ENCODE results near the gene ADISSP. TPM values are rescaled to one million over a fixed set of nuclear protein-coding genes. Genes with fewer than 3 reads are reported as not detected.
"Not testable (repeated sequence)": the region's sequence is repeated elsewhere in the genome, so short reads cannot be mapped to it uniquely, and the experiment has no call there.

Gene ADISSP
- total and polyA plus RNA-seq, 8 donors: 19.4 to 37.3 (median 29.4) TPM

- TF ChIP-seq, protein P1, sequence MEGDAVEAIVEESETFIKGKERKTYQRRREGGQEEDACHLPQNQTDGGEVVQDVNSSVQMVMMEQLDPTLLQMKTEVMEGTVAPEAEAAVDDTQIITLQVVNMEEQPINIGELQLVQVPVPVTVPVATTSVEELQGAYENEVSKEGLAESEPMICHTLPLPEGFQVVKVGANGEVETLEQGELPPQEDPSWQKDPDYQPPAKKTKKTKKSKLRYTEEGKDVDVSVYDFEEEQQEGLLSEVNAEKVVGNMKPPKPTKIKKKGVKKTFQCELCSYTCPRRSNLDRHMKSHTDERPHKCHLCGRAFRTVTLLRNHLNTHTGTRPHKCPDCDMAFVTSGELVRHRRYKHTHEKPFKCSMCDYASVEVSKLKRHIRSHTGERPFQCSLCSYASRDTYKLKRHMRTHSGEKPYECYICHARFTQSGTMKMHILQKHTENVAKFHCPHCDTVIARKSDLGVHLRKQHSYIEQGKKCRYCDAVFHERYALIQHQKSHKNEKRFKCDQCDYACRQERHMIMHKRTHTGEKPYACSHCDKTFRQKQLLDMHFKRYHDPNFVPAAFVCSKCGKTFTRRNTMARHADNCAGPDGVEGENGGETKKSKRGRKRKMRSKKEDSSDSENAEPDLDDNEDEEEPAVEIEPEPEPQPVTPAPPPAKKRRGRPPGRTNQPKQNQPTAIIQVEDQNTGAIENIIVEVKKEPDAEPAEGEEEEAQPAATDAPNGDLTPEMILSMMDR (IDR thresholded peaks at IDR 0.05): peak; percentile 38 to 48
- Histone ChIP-seq H3K36me3 (peaks cover 0 to 30% of the 10 kb centered on the region in 2 donors), H3K4me3 (peak within 1 kb of the TSS; percentile 61 to 79), H3K27me3 (no peaks in the 10 kb centered on the region), H3K27ac (peak within 1 kb of the TSS; percentile 91 to 97), H3K4me1 (peaks cover 32 to 55% of the 10 kb centered on the region in 2 donors), H3K9me3 (no peaks in the 10 kb centered on the region)
- peak; percentile 93 for ATAC-seq
- DNase-seq: peak; percentile 90 to 98 (median 95)
- intact Hi-C loops (cut with DNase I): no loop called here
Observed at GRCh38 chr20:3795511-3796468, 28.2 kb upstream of the ADISSP start, which contains the start of gene CDC25B. Gene CDC25B, plus strand, starts transcription at chr20:3796310. Its CDS starts 222 bp downstream, at chr20:3796532.

GRCh38 chr20:3794701-3795420, 27.3 kb upstream of the ADISSP start:
- ATAC-seq: no peak
- DNase-seq: peak in 1 of 4 donors; percentile 32
- peak overlapping the region; percentile 91 to 97 for H3K27ac ChIP-seq
- peak overlapping the region; percentile 61 to 79 for H3K4me3 ChIP-seq
- TF ChIP-seq, protein P1 (IDR thresholded peaks at IDR 0.05): no peak
- H3K9me3 ChIP-seq: no peaks in the 10 kb centered on the region
- intact Hi-C loops (cut with DNase I): no loop called here
- H3K27me3 ChIP-seq: no peaks in the 10 kb centered on the region
- peaks cover 27 to 46% of the 10 kb centered on the region in 2 donors for H3K4me1 ChIP-seq
- peaks cover 0 to 21% of the 10 kb centered on the region in 2 donors for H3K36me3 ChIP-seq

DNA sequence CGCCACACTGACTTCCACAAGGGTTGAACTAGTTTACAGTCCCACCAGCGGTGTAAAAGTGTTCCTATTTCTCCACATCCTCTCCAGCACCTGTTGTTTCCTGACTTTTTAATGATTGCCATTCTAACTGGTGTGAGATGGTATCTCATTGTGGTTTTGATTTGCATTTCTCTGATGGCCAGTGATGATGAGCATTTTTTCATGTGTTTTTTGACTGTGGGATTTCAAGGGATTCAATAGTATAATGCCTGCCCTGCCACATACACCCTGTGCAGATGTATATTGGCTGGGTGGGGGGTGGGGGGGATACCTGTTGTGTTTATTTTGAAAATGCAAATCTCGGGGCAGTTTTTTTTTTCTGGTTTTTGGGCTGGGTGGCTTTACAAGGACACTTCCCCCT, 26.6 kb upstream of the ADISSP start:
- H3K27me3 ChIP-seq; H3K4me3 ChIP-seq; DNase-seq; H3K27ac ChIP-seq; ATAC-seq; intact Hi-C loops (cut with DNase I); H3K9me3 ChIP-seq: not testable (repeated sequence)
- Histone ChIP-seq H3K4me1 (peaks cover 21 to 41% of the 10 kb centered on the region in 2 donors), H3K36me3 (peaks cover 0 to 16% of the 10 kb centered on the region in 2 donors)

- intact Hi-C loops (cut with DNase I); H3K36me3 ChIP-seq: not testable (repeated sequence)
- peaks cover 21 to 44% of the 10 kb centered on the region in 2 donors for H3K4me1 ChIP-seq
Observed at GRCh38 chr20:3789201-3789600, 21.6 kb upstream of the ADISSP start.

DNA sequence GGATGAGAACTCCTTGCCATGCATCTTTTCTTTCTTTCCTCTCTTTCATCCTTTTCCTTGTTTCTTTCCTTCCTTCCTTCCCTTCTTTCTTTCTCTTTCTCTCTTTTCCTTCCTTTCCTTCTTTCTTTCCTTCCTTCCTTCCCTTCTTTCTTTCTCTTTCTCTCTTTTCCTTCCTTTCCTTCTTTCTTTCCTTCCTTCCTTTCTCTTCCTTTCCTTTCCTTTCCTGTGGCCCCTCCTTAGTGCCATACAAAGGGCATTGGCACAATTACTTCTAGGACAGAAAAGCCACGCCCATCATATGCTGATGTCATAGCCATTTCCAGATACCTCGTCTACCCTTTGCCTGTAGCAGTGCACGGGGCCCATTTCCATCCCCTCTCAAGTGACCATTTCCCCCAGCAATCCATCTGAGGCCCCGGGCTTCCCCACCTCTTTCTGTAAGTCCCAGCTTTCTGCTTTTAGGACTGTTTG, 21.2 kb upstream of the ADISSP start:
- DNase-seq (no peak), ATAC-seq (no peak)
- H3K27me3 ChIP-seq: no peaks in the 10 kb centered on the region
- peaks cover 26 to 48% of the 10 kb centered on the region in 2 donors for H3K4me1 ChIP-seq
- intact Hi-C loops (cut with DNase I): no loop called here
- H3K9me3 ChIP-seq: no peaks in the 10 kb centered on the region
- no peak overlapping the region for H3K27ac ChIP-seq
- H3K36me3 ChIP-seq: peaks cover 0 to 9% of the 10 kb centered on the region in 2 donors
- H3K4me3 ChIP-seq: no peak overlapping the region
- TF ChIP-seq, protein P1 (IDR thresholded peaks at IDR 0.05): no peak

More at GRCh38 chr20:3789201-3789600, 21.6 kb upstream of the ADISSP start:
- DNase-seq, ATAC-seq, H3K9me3 ChIP-seq, H3K27me3 ChIP-seq, H3K4me3 ChIP-seq, H3K27ac ChIP-seq: not testable (repeated sequence)
